ENCODE data around the gene NDFIP1. TPM values are rescaled to one million over a fixed set of nuclear protein-coding genes. Genes with fewer than 3 reads are reported as not detected.

The NDFIP1 gene
- total and polyA plus RNA-seq, 2 of the 4 experiments (the other 2 are of a cell fraction) = 7.7 to 15.4 TPM

DNA sequence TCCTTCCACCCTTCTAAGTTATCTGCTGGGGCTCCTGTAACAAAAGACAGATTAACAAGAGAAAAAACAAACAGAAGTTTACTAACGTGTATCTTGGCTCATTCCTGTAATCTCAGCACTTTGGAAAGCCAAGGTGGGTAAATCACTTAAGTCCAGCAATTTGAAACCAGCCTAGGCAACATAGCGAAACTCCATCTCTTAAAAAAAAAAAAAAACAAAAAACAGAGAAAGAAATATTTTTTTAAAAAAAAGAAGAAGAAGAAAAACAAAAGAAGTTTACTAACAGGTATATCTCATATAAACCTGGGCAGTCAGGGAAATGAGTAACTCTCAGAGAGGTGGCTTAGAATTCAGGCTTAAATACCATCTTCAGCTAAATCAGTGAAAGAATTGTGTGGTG, 10.3 kb upstream of the NDFIP1 start:
- ATAC-seq (ENCODE audit: low read depth) (no peak), DNase-seq (no peak)
- Histone ChIP-seq H3K14ac (replicated peaks; ENCODE audit: low read depth, low read length) (no peak overlapping the region), H3K9me3 (ENCODE audit: control insufficient read depth, insufficient read depth, low read length) (no peaks in the 10 kb centered on the region), H2BK15ac (ENCODE audit: low read depth, low read length) (no peak overlapping the region), H3K4ac (ENCODE audit: low read depth, low read length) (no peak overlapping the region), H2BK5ac (ENCODE audit: low read depth, low read length, poor library complexity, severe bottlenecking) (no peak overlapping the region), H3K4me1 (ENCODE audit: control insufficient read depth, insufficient read depth, low read length) (no peaks in the 10 kb centered on the region), H4K91ac (ENCODE audit: insufficient read depth, low read depth, low read length) (no peak overlapping the region), H3K9me1 (ENCODE audit: insufficient read depth, low read length) (no peaks in the 10 kb centered on the region), H4K20me1 (ENCODE audit: insufficient read depth, low read length) (no peaks in the 10 kb centered on the region), H3K18ac (ENCODE audit: low read depth, low read length) (no peak overlapping the region), H2AFZ (replicated peaks; ENCODE audit: low read length, poor library complexity) (no peak overlapping the region), H3K4me2 (ENCODE audit: low read depth, low read length) (no peak overlapping the region), H3K4me3 (ENCODE audit: insufficient read depth, low read depth, low read length) (no peak overlapping the region), H3K27me3 (ENCODE audit: control insufficient read depth, insufficient read depth, low read length) (peaks cover 11% of the 10 kb centered on the region), H3K36me3 (ENCODE audit: control insufficient read depth, insufficient read depth, low read length) (no peaks in the 10 kb centered on the region), H2BK120ac (ENCODE audit: low read depth, low read length) (no peak overlapping the region), H3K23ac (ENCODE audit: low read depth, low read length) (no peak overlapping the region), H4K8ac (ENCODE audit: low read depth in 2 of 2, low read length in 2 of 2) (no peak overlapping the region), H3K9ac (ENCODE audit: low read depth, low read length) (no peak overlapping the region), H2AK5ac (ENCODE audit: low read depth, low read length) (no peak overlapping the region), H3K56ac (ENCODE audit: extremely low read depth, insufficient read depth, low read length) (no peak overlapping the region), H3K79me1 (ENCODE audit: low read depth in 1 of 2, low read length in 2 of 2) (no peaks in the 10 kb centered on the region), H2BK20ac (ENCODE audit: low read depth, low read length) (no peak overlapping the region), H2AK9ac (replicated peaks; ENCODE audit: low read depth, low read length, poor library complexity) (no peak overlapping the region), H4K5ac (ENCODE audit: low read depth, low read length) (no peak overlapping the region), H3K27ac (ENCODE audit: insufficient read depth, low read length) (no peak overlapping the region)
- in situ Hi-C loops (cut with MboI; ENCODE audit: low sequenced_read_pairs) = no loop called here
- dilution Hi-C loops (cut with HindIII; ENCODE audit: low sequenced_read_pairs, unreplicated experiment) = no loop called here
- BruUV-seq (replicated peaks) = no TSS peak
- WGBS, 2 experiments (ENCODE audit: extremely low coverage in 2 of 2, insufficient read length in 1 of 2) = no CpG with 5 or more reads among the region's 2 CpGs
- TF ChIP-seq RCOR1 (IDR thresholded peaks at IDR 0.05; ENCODE audit: insufficient replicate concordance, low read length) = no peak
- no peak for TF ChIP-seq RAD21 (IDR thresholded peaks at IDR 0.05; ENCODE audit: low read length)
- no peak for TF ChIP-seq CHD1 (IDR thresholded peaks at IDR 0.05; ENCODE audit: low read depth, low read length)
- no peak for TF ChIP-seq SMC3 (IDR thresholded peaks at IDR 0.05; ENCODE audit: low read depth, low read length)
- CTCF ChIA-PET = no interaction called here
- intact Hi-C loops (cut with micrococcal nuclease) = no loop called here
- POLR2A ChIA-PET (ENCODE audit: unreplicated experiment) = no interaction called here
